ENCODE measurements around the gene TPSG1. TPM values are rescaled to one million over a fixed set of nuclear protein-coding genes. Genes with fewer than 3 reads are reported as not detected.
"Not testable (repeated sequence)": the region's sequence is repeated elsewhere in the genome, so short reads cannot be mapped to it uniquely, and the experiment has no call there.

The TPSG1 gene
- total RNA-seq = 10 to 100 TPM in 1 of 5 donors, not detected in 4; 22.9 TPM
- 1 to 10 TPM in 1 of 3 donors, under 1 TPM in 1, not detected in 1; 0.10 to 1.2 TPM for polyA plus RNA-seq
- long read RNA-seq, donor 1 = 0 reads
- long read RNA-seq, donor 2, partial matches to known transcripts = 0 of 1 reads
- long read RNA-seq, donor 2, other reads (novel, unspliced or antisense) = 0 of 1 reads
- long read RNA-seq, donor 3 = 0 reads
- long read RNA-seq, donor 4 = 0 reads
- long read RNA-seq, donor 5 = 0 reads
- long read RNA-seq, donor 6 = 0 reads
- long read RNA-seq, donor 7 = 0 reads
- long read RNA-seq, donor 8 = 0 reads
- long read RNA-seq, donor 9 = 0 reads
- long read RNA-seq, donor 10 = 0 reads

GRCh38 chr16:1225051-1225451 is at the start of gene TPSG1:
Gene TPSG1, minus strand, starts transcription at chr16:1225268. Its CDS starts 16 bp downstream, at chr16:1225252.
- Histone ChIP-seq H3K36me3 (peaks cover 0 to 23% (median 11%) of the 10 kb centered on the region in 4 donors), H3K4me1 (peaks cover 11 to 26% (median 22%) of the 10 kb centered on the region in 4 donors), H3K9me3 (no peaks in the 10 kb centered on the region), H3K27me3 (no peaks in the 10 kb centered on the region), H3K27ac (peak within 1 kb of the TSS in 3 of 5 donors; percentile 27 to 55 (median 44)), H3K4me3 (peak within 1 kb of the TSS in 1 of 4 donors; percentile 9)
- intact Hi-C loops (cut with DNase I; ENCODE audit: low total_unique reads) = no loop called here
- no peak for TF ChIP-seq CTCF (IDR thresholded peaks at IDR 0.05)
- no peak for TF ChIP-seq EP300 (IDR thresholded peaks at IDR 0.05)
- 37 to 63% (median 58%) methylated on average over 8 to 10 of the region's 10 CpGs for WGBS, 5 donors
- DNase-seq = peak in 1 of 2 donors; percentile 45

GRCh38 chr16:1274767-1275166 is 49.7 kb upstream of the TPSG1 start:
- Histone ChIP-seq H3K27me3 (peaks cover 3 to 87% (median 40%) of the 10 kb centered on the region in 3 donors), H3K36me3 (no peaks in the 10 kb centered on the region), H3K27ac (no peak overlapping the region), H3K4me1 (peaks cover 7 to 12% (median 9%) of the 10 kb centered on the region in 4 donors), H3K9me3 (no peaks in the 10 kb centered on the region), H3K4me3 (no peak overlapping the region)
- DNase-seq = no peak
- WGBS, 5 donors = 85 to 95% (median 93%) methylated on average over 7 of the region's 7 CpGs
- no peak for TF ChIP-seq POLR2A (IDR thresholded peaks at IDR 0.05)
- no peak for TF ChIP-seq POLR2AphosphoS5 (IDR thresholded peaks at IDR 0.05)
- TF ChIP-seq EP300 (IDR thresholded peaks at IDR 0.05) = no peak
- TF ChIP-seq CTCF (IDR thresholded peaks at IDR 0.05) = no peak
- intact Hi-C loops (cut with DNase I; ENCODE audit: low total_unique reads) = no loop called here

- no peak for TF ChIP-seq EP300 (IDR thresholded peaks at IDR 0.05)
- TF ChIP-seq POLR2A (IDR thresholded peaks at IDR 0.05) = no peak
- TF ChIP-seq CTCF (IDR thresholded peaks at IDR 0.05) = no peak
- H3K27me3 ChIP-seq = peaks cover 3 to 83% (median 34%) of the 10 kb centered on the region in 3 donors
- intact Hi-C loops (cut with DNase I; ENCODE audit: low total_unique reads) = no loop called here
- WGBS, 5 donors = 86 to 92% (median 89%) methylated on average over 12 to 15 of the region's 15 CpGs
- no peaks in the 10 kb centered on the region for H3K9me3 ChIP-seq
- no peak overlapping the region for H3K27ac ChIP-seq
- H3K4me3 ChIP-seq = no peak overlapping the region
- no peaks in the 10 kb centered on the region for H3K36me3 ChIP-seq
- DNase-seq = no peak
- H3K4me1 ChIP-seq = peaks cover 7 to 12% (median 9%) of the 10 kb centered on the region in 4 donors
These were observed 48.7 kb upstream of the TPSG1 start for GRCh38 chr16:1273816-1274215.

- DNase-seq = no peak
- WGBS, 5 donors = 48 to 67% (median 56%) methylated on average over 8 to 9 of the region's 9 CpGs
- intact Hi-C loops (cut with DNase I; ENCODE audit: low total_unique reads) = no loop called here
- TF ChIP-seq EP300 (IDR thresholded peaks at IDR 0.05) (no peak), CTCF (IDR thresholded peaks at IDR 0.05) (no peak), POLR2AphosphoS5 (IDR thresholded peaks at IDR 0.05) (no peak), POLR2A (IDR thresholded peaks at IDR 0.05) (no peak)
- Histone ChIP-seq H3K27me3 (peaks cover 3 to 71% (median 22%) of the 10 kb centered on the region in 3 donors), H3K4me3 (no peak overlapping the region), H3K27ac (no peak overlapping the region), H3K9me3 (no peaks in the 10 kb centered on the region), H3K36me3 (no peaks in the 10 kb centered on the region), H3K4me1 (peaks cover 7 to 12% (median 9%) of the 10 kb centered on the region in 4 donors)
These were observed 47.6 kb upstream of the TPSG1 start for GRCh38 chr16:1272453-1273198.

- WGBS, 5 donors = 9 to 17% (median 12%) methylated on average over 14 to 19 of the region's 19 CpGs
- Histone ChIP-seq H3K27me3 (peaks cover 3 to 63% (median 15%) of the 10 kb centered on the region in 3 donors), H3K4me1 (peaks cover 7 to 12% (median 9%) of the 10 kb centered on the region in 4 donors)
- H3K4me3 ChIP-seq; intact Hi-C loops (cut with DNase I; ENCODE audit: low total_unique reads); H3K27ac ChIP-seq; H3K9me3 ChIP-seq; H3K36me3 ChIP-seq: not testable (repeated sequence)
- peak; percentile 45 to 85 for DNase-seq
These were observed 46.8 kb upstream of the TPSG1 start for GRCh38 chr16:1271724-1272413.

Measured in stomach (tissue), 19 donors.